LNCAP (cell line): ENCODE measurements around the gene ARL3.

ENCODE experiments used
- CTCF ChIP-seq: fragments of 450-650 bp; IDR thresholded peaks from 2 replicates; pipeline ENCODE4 v1.5.1; 2017; ENCODE audit warnings: mild to moderate bottlenecking

ARL3 gene

GRCh38 chr10:102670871-102671434 lies 43.2 kb downstream of the ARL3 start:
- no peak for TF ChIP-seq CTCF

DNA sequence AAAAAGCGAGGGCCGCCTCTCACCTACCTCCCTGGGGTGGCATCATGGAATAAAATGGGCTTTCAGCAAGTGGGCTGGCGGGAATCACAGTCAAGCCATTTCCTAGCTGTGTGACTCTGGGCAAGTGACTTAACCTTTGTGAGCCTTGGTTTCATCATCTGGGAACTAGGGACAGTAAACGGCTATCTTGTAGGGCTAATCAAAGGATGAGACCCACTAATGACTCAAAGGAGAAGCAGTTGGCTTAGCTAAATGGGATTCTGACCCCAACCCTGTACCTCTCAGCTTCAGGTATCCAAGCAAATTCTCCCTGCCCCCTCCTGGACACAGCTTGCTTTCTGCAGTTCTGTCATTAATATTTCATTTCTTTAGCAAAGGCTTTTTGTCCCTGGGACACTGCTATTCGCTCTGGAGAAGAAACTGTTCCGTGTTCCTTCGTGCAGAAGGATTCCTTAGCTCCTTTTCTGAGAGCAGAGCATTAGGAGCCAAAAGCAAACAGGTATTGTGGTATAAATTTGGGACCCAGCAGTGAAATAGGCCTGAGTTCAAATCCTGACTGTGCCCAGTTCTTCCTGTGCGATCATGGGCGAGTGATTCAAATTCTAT lies 44.0 kb downstream of the ARL3 start:
- TF ChIP-seq CTCF = no peak

DNA sequence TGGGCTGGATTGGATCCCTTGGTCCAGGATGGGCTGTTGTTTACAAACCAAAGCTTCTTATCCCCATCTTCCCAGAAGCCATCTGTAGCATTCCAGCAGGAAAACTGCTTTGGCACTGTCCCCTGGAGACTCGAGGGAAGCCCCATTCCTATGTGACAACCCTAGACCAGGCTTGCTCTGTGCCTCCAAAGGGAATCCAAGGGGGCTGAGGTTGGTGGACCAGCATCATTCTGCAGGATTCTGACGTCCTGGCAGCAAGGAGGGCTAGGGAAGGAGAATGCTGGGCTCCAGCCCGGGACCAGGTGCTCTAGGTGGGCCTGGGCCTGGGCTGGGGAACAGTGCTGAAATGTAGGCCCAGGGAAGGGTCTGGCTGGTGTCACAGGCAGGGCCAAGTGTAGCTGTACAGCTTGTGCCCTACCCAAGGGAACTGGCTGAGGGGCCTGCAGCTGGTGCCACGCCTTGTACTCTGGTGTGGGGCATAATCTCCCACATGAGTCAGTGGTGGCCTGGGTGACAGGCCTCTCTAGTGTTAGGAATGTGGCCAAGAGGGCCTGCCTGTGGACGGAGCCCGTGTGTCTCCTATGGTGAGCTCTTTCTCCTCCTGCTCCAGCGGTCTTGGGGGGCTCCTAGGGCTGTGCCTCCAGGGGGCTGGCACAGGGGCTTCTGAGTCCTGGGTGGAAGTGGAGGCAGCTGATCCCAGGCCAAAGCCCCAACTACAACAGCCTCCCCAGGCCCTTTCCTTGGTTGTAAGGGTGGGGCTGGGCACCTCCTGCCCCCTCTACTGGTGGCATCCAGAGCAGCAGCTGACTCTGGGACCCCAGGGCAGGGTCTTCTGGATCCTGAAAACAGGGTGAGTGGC lies 44.8 kb downstream of the ARL3 start:
- peak; percentile 23; the same call in 1 of the 2 replicates for TF ChIP-seq CTCF

DNA sequence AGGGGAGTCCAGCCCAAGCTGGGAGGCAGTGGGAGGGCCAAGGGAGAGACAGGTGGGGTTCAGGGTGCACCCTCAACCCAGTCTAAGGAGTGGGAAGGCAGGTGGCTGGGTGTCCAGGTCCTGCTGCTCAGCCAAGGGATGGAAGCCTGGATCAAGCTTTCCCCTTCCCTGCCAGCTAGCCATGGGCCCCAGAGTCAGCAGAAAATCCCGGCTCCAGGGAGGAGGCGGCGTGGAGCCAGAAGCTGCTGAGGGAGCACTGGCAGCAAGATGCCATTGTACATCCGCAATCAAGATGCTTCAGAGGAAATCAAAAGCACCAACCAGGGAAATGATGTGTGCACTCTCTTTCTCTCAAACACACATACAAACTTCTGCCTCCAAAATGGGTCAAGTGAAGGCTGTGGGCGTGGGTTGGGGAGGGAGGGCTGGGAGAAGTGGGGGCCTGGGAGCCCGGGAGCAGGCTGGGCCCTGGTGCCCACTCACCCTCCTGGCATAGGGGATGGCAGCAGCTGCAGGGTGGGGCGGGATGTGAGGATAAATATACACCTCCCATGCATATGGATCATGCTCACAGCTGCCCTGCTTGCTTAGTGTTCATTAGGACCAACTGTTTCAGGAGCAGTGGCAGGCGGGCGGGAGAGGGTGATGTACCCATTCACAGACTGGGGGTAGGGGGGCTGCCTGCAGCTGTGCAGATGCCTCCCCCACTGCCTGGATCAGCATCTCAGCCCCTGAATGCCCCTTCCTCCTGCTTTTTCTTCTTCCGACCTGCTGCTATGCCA lies 45.7 kb downstream of the ARL3 start:
- TF ChIP-seq CTCF = no peak

DNA sequence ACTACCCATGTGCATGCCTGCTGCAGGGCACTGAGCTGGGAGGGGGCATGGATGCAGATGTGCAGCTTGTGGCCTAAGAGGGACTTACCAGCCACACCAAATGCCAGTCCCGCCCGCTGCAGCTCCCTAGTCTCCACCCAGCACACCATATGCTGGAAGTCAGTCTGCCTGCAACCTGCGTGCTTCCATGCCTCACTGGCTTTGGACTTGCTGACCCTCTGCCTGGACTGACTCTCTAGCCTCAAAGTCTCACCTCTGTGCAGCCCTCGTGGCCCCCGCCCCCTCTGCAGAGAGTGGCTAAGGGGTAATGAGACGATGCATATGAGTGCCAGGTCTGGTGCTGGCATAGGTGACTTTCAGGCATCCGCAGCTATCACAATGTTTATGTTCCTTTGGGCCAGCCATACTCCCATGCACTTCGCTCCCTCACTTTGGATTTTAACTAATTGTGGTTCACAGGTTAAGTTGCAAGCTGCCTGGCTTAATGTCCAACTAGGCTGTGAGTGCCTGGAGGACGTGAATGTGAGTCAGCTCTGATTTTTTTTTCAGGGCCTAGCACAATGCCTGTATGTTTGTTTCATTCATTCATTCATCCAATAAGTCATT lies 48.2 kb downstream of the ARL3 start:
- TF ChIP-seq CTCF = no peak

DNA sequence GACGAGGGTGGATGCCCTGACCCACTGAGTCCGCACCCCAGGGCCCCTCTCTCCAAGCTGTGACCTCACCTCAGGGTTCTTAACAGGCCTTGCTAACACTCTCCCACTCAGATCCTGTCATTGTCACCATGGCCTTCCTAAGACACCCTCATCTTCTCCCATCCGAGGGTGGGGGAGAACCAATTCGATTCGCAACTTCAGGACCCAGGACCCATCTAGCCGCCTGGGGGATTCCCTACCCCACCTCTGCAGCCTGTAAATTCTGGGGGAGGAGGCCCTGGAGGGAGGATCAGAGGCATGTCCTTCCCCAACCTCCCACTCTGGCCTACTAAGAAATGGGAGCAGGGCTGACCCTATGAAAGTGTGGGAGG lies 52.6 kb downstream of the ARL3 start:
- TF ChIP-seq CTCF = no peak
